GM23338 (cell line): ENCODE measurements around the gene PPP1R36. TPM values are rescaled to one million over a fixed set of nuclear protein-coding genes. Genes with fewer than 3 reads are reported as not detected.

Experiments
- ATAC-seq: fragments of 200-7000 bp; cut with Tn5 transposase; 3 replicates; pipeline ENCODE4 v1.9.1; 2020
- DNase-seq: peaks from one replicate; pipeline ENCODE4 v3.0.0-alpha.2; 2015; ENCODE audit warnings: low spot score
- H2AFZ ChIP-seq: fragments of 200-600 bp; sonication (generic); 2 replicates; pipeline ENCODE4 v1.8.0; 2016; ENCODE audit warnings: antibody characterized with exemption, mild to moderate bottlenecking, moderate library complexity
- H3F3A ChIP-seq: fragments of 200-600 bp; sonication (generic); replicated peaks from 2 replicates; pipeline ENCODE4 v1.8.0; 2017; ENCODE audit warnings: antibody characterized with exemption, mixed run types, low read depth
- H3K27ac ChIP-seq: fragments of 200-600 bp; sonication (generic); 2 replicates; pipeline ENCODE4 v1.6.1; 2016; ENCODE audit warnings: low read depth
- H3K27me3 ChIP-seq: fragments of 200-600 bp; sonication (generic); 2 replicates; pipeline ENCODE4 v1.8.0; 2016; ENCODE audit warnings: mild to moderate bottlenecking, mixed run types, moderate library complexity; ENCODE audit not compliant: insufficient read depth
- H3K36me3 ChIP-seq: fragments of 200-600 bp; sonication (generic); 2 replicates; pipeline ENCODE4 v1.8.0; 2016; ENCODE audit warnings: mild to moderate bottlenecking; ENCODE audit not compliant: insufficient read depth
- H3K4me1 ChIP-seq: fragments of 200-600 bp; sonication (generic); 2 replicates; pipeline ENCODE4 v1.8.0; 2016; ENCODE audit warnings: mild to moderate bottlenecking, moderate library complexity; ENCODE audit not compliant: insufficient read depth
- H3K4me2 ChIP-seq: fragments of 200-600 bp; sonication (generic); 2 replicates; pipeline ENCODE4 v1.7.1; 2017; ENCODE audit warnings: mixed run types
- H3K4me3 ChIP-seq: fragments of 200-600 bp; sonication (generic); 2 replicates; pipeline ENCODE4 v1.6.1; 2016; ENCODE audit warnings: mixed run types
- H3K79me2 ChIP-seq: fragments of 200-600 bp; sonication (generic); replicated peaks from 2 replicates; pipeline ENCODE4 v1.8.0; 2017; ENCODE audit warnings: mild to moderate bottlenecking; ENCODE audit not compliant: insufficient read depth
- H3K9me2 ChIP-seq: fragments of 200-600 bp; sonication (generic); 2 replicates; pipeline ENCODE4 v1.8.0; 2017; ENCODE audit not compliant: insufficient read depth
- H4K20me1 ChIP-seq: fragments of 200-600 bp; sonication (generic); replicated peaks from 2 replicates; pipeline ENCODE4 v1.8.0; 2017; ENCODE audit warnings: mild to moderate bottlenecking; ENCODE audit not compliant: insufficient read depth
- H3K27ac Mint-ChIP-seq: 2 replicates; pipeline ENCODE4 v1.8.0; 2020; ENCODE audit warnings: inconsistent platforms, mild to moderate bottlenecking, moderate library complexity, mixed read lengths
- H3K27me3 Mint-ChIP-seq: 3 replicates; pipeline ENCODE4 v1.8.0; 2022; ENCODE audit warnings: low read depth, mild to moderate bottlenecking, moderate library complexity, mixed read lengths, inconsistent platforms; ENCODE audit not compliant: insufficient read depth, poor library complexity
- H3K36me3 Mint-ChIP-seq: 3 replicates; pipeline ENCODE4 v1.8.0; 2021; ENCODE audit warnings: low read depth, mild to moderate bottlenecking, inconsistent platforms, moderate library complexity, mixed read lengths
- H3K4me1 Mint-ChIP-seq: 3 replicates; pipeline ENCODE4 v1.8.0; 2020; ENCODE audit warnings: mild to moderate bottlenecking, inconsistent platforms, mixed read lengths
- H3K4me3 Mint-ChIP-seq: 3 replicates; pipeline ENCODE4 v1.8.0; 2021; ENCODE audit warnings: moderate library complexity, mild to moderate bottlenecking, inconsistent platforms, mixed read lengths
- H3K9me3 Mint-ChIP-seq: 3 replicates; pipeline ENCODE4 v1.8.0; 2020; ENCODE audit warnings: moderate library complexity, mild to moderate bottlenecking, inconsistent platforms, mixed read lengths
- CREB1 ChIP-seq: fragments of 250-450 bp; sonication (Bioruptor Pico); IDR thresholded peaks from 2 replicates; pipeline ENCODE4 v1.5.0; 2020; ENCODE audit warnings: low read depth, mild to moderate bottlenecking, moderate library complexity
- CTCF ChIP-seq, 2 experiments: fragments of 200-600 bp in 1 of 2; sonication (generic) in 1 of 2; conservative IDR thresholded peaks; 2 replicates each; pipeline versions ENCODE4 v1.5.1 to v1.6.1; 2016 to 2017; ENCODE audit warnings: antibody characterized with exemption in 2 of 2, low read depth in 2 of 2, mild to moderate bottlenecking in 2 of 2, moderate library complexity in 1 of 2
- ETS1 ChIP-seq: IDR thresholded peaks from 2 replicates; pipeline ENCODE4 v1.6.1; 2016; ENCODE audit warnings: antibody characterized with exemption
- EZH2 ChIP-seq: fragments of 200-600 bp; sonication (generic); IDR thresholded peaks from one replicate; pipeline ENCODE4 v1.8.0; 2017; ENCODE audit warnings: antibody characterized with exemption, mild to moderate bottlenecking, low read depth; ENCODE audit not compliant: unreplicated experiment
- EZH2phosphoT487 ChIP-seq: fragments of 200-600 bp; sonication (generic); IDR thresholded peaks from one replicate; pipeline ENCODE4 v1.8.1; 2018; ENCODE audit warnings: antibody characterized with exemption; ENCODE audit not compliant: unreplicated experiment
- JUNB ChIP-seq: IDR thresholded peaks from one replicate; pipeline ENCODE4 v1.6.1; 2016; ENCODE audit warnings: antibody characterized with exemption; ENCODE audit not compliant: unreplicated experiment
- NANOG ChIP-seq: IDR thresholded peaks from 2 replicates; pipeline ENCODE4 v1.6.1; 2016; ENCODE audit warnings: antibody characterized with exemption, borderline replicate concordance
- POLR2AphosphoS5 ChIP-seq: IDR thresholded peaks from 2 replicates; pipeline ENCODE4 v1.6.1; 2016; ENCODE audit warnings: antibody characterized with exemption, low read depth
- STAT1 ChIP-seq: IDR thresholded peaks from one replicate; pipeline ENCODE4 v1.6.1; 2016; ENCODE audit warnings: antibody characterized with exemption; ENCODE audit not compliant: unreplicated experiment
- ZNF114 ChIP-seq: fragments of 250-450 bp; sonication (Bioruptor Pico); IDR thresholded peaks from 2 replicates; pipeline ENCODE4 v1.5.0; 2020; ENCODE audit warnings: mild to moderate bottlenecking, moderate library complexity
- ZNF331 ChIP-seq: fragments of 250-450 bp; sonication (Bioruptor Pico); IDR thresholded peaks from 2 replicates; pipeline ENCODE4 v1.5.0; 2020; ENCODE audit warnings: low read depth, mild to moderate bottlenecking, moderate library complexity
- ZNF462 ChIP-seq: fragments of 250-450 bp; sonication (Bioruptor Pico); IDR thresholded peaks from 2 replicates; pipeline ENCODE4 v1.5.0; 2020; ENCODE audit warnings: mild to moderate bottlenecking, moderate library complexity
- polyA plus RNA-seq: library from polyadenylated mRNA; unstranded; fragments of >200 nt; fragmentation: Nextera tagmentation; extraction: Ambion mirVana; gene quantifications from 2 replicates; pipeline ENCODE4 v1.2.1, GENCODE V29; 2016
- total RNA-seq: library from RNA; depleted of rRNA; stranded (reverse); fragments of >200 nt; shearing (Covaris generic); gene quantifications from 2 replicates; pipeline ENCODE4 v1.2.3, GENCODE V29; 2014
- TF ChIP-seq, protein P1 (sequence below): IDR thresholded peaks from one replicate; pipeline ENCODE4 v1.6.1; 2018; ENCODE audit warnings: antibody characterized with exemption; ENCODE audit not compliant: unreplicated experiment

Gene PPP1R36
- total and polyA plus RNA-seq, 2 experiments from 2014 or later = 0.42 to 1.4 TPM

- no peaks in the 10 kb centered on the region for H3K79me2 ChIP-seq
- TF ChIP-seq ZNF114 = no peak
- TF ChIP-seq, protein P1, sequence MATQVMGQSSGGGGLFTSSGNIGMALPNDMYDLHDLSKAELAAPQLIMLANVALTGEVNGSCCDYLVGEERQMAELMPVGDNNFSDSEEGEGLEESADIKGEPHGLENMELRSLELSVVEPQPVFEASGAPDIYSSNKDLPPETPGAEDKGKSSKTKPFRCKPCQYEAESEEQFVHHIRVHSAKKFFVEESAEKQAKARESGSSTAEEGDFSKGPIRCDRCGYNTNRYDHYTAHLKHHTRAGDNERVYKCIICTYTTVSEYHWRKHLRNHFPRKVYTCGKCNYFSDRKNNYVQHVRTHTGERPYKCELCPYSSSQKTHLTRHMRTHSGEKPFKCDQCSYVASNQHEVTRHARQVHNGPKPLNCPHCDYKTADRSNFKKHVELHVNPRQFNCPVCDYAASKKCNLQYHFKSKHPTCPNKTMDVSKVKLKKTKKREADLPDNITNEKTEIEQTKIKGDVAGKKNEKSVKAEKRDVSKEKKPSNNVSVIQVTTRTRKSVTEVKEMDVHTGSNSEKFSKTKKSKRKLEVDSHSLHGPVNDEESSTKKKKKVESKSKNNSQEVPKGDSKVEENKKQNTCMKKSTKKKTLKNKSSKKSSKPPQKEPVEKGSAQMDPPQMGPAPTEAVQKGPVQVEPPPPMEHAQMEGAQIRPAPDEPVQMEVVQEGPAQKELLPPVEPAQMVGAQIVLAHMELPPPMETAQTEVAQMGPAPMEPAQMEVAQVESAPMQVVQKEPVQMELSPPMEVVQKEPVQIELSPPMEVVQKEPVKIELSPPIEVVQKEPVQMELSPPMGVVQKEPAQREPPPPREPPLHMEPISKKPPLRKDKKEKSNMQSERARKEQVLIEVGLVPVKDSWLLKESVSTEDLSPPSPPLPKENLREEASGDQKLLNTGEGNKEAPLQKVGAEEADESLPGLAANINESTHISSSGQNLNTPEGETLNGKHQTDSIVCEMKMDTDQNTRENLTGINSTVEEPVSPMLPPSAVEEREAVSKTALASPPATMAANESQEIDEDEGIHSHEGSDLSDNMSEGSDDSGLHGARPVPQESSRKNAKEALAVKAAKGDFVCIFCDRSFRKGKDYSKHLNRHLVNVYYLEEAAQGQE = no peak
- TF ChIP-seq ZNF331 (CRISPR knock-in tag) = no peak
- TF ChIP-seq EZH2 = no peak
- no peak for TF ChIP-seq ZNF462 (CRISPR knock-in tag)
- no peak for TF ChIP-seq STAT1
- TF ChIP-seq CTCF (conservative IDR thresholded peaks at IDR 0.05; ENCODE audit: low read depth in 2 of 2) = no peak
- TF ChIP-seq CREB1 (CRISPR knock-in tag) = no peak
- TF ChIP-seq POLR2AphosphoS5 = no peak
- no peak for TF ChIP-seq EZH2phosphoT487
- no peak for TF ChIP-seq JUNB
- no peak for TF ChIP-seq NANOG
- TF ChIP-seq ETS1 = no peak
- Mint-ChIP-seq H3K4me1 (no peaks in the 10 kb centered on the region), H3K27me3 (peaks cover 11% of the 10 kb centered on the region), H3K9me3 (no peaks in the 10 kb centered on the region), H3K36me3 (no peaks in the 10 kb centered on the region), H3K27ac (no peak overlapping the region), H3K4me3 (no peak overlapping the region)
- no peaks in the 10 kb centered on the region for H3K4me1 ChIP-seq
- H3K27me3 ChIP-seq = no peaks in the 10 kb centered on the region
- H2AFZ ChIP-seq = 0 out of 2 replicates have a peak overlapping the region, but pooled peaks have one; percentile 32
- ATAC-seq (no peak), DNase-seq (no peak)
- no peak overlapping the region for H3K27ac ChIP-seq
- H3K4me3 ChIP-seq = no peak overlapping the region
- H3F3A ChIP-seq = no peaks in the 10 kb centered on the region
- H3K4me2 ChIP-seq = no peak overlapping the region
- no peaks in the 10 kb centered on the region for H4K20me1 ChIP-seq
- H3K9me2 ChIP-seq = no peaks in the 10 kb centered on the region
- no peaks in the 10 kb centered on the region for H3K36me3 ChIP-seq
These were observed 48.6 kb downstream of the PPP1R36 start for GRCh38 chr14:64598404-64598803.
